T-helper 1 cell treated with Interleukin-12 subunit alpha and Interleukin-12 subunit beta and Interleukin-4 antibody, amounts not matched to agents 30 ng/mL and 1 ng/mL, for 36 hours (primary cell): Measurements from ENCODE around the gene BTBD6. TPM values are rescaled to one million over a fixed set of nuclear protein-coding genes. Genes with fewer than 3 reads are reported as not detected.

Source experiments
- intact Hi-C: fragments of 100-400 bp; cut with micrococcal nuclease; formaldehyde crosslinking; loops from one replicate; pipeline ENCODE4 v1.15.1; 2024
- total RNA-seq: library from RNA; stranded (reverse); gene quantifications from 2 replicates; pipeline ENCODE4 v1.2.3, GENCODE V29; 2022

The BTBD6 gene
- total RNA-seq, 1 donor from 2014 or later: 39.7 TPM

GRCh38 chr14:105227346-105227745 lies 21.0 kb upstream of the BTBD6 start:
- intact Hi-C loops: no loop called here

GRCh38 chr14:105228562-105228961 lies 19.8 kb upstream of the BTBD6 start:
- intact Hi-C loops: no loop called here

GRCh38 chr14:105229099-105229655 lies 19.2 kb upstream of the BTBD6 start:
- intact Hi-C loops: no loop called here

GRCh38 chr14:105240811-105241576 lies 7.3 kb upstream of the BTBD6 start:
- intact Hi-C loops: no loop called here

- intact Hi-C loops: no loop called here
Measured at GRCh38 chr14:105241641-105242040, 6.7 kb upstream of the BTBD6 start.

GRCh38 chr14:105244334-105244733 lies 4.0 kb upstream of the BTBD6 start:
- intact Hi-C loops: no loop called here

- intact Hi-C loops: no loop called here
Measured at GRCh38 chr14:105247026-105247425, 1.3 kb upstream of the BTBD6 start.

GRCh38 chr14:105247715-105248367 lies 492 bp upstream of the BTBD6 start:
- intact Hi-C loops: loop anchor here (1.0 kb wide), 1 partner anchor 53 kb away; the partner anchor contains the start of gene BRF1

GRCh38 chr14:105249182-105250007 lies 1.1 kb downstream of the BTBD6 start:
- intact Hi-C loops: no loop called here

GRCh38 chr14:105250008-105250366 lies 1.7 kb downstream of the BTBD6 start:
- intact Hi-C loops: no loop called here

GRCh38 chr14:105250986-105251385 lies 2.7 kb downstream of the BTBD6 start:
- intact Hi-C loops: no loop called here

GRCh38 chr14:105251920-105252319 lies 3.6 kb downstream of the BTBD6 start:
- intact Hi-C loops: no loop called here

- intact Hi-C loops: no loop called here
Measured at GRCh38 chr14:105252552-105253328, 4.4 kb downstream of the BTBD6 start.

- intact Hi-C loops: no loop called here
Measured at GRCh38 chr14:105253329-105253682, 5.0 kb downstream of the BTBD6 start.

GRCh38 chr14:105255021-105255507 lies 6.7 kb downstream of the BTBD6 start:
- intact Hi-C loops: no loop called here

GRCh38 chr14:105256292-105256960 lies 8.1 kb downstream of the BTBD6 start:
- intact Hi-C loops: no loop called here

GRCh38 chr14:105257464-105257863 lies 9.1 kb downstream of the BTBD6 start:
- intact Hi-C loops: no loop called here

GRCh38 chr14:105258846-105259245 lies 10.5 kb downstream of the BTBD6 start:
- intact Hi-C loops: no loop called here

GRCh38 chr14:105260959-105261358 lies 12.6 kb downstream of the BTBD6 start:
- intact Hi-C loops: no loop called here

- intact Hi-C loops: no loop called here
Measured at GRCh38 chr14:105261781-105262180, 13.4 kb downstream of the BTBD6 start.
